Activated CD4-positive, alpha-beta memory T cell treated with anti-CD3 and anti-CD28 coated beads, Interleukin-2, amount 10 ng/mL, durations not matched to agents 7 days and 5 days (primary cell): ENCODE measurements around the gene ANAPC10. TPM values are rescaled to one million over a fixed set of nuclear protein-coding genes. Genes with fewer than 3 reads are reported as not detected.

Experiments
- CTCF ChIA-PET: fragments of 350-600 bp; sonication (Branson Sonifier 250); formaldehyde crosslinking; loops from one replicate; lab custom pipeline; 2021; ENCODE audit warnings: antibody characterized with exemption, inconsistent platforms; lab: Charles Lee
- POLR2A ChIA-PET: fragments of 350-600 bp; sonication (Branson Sonifier 250); formaldehyde crosslinking; loops from one replicate; lab custom pipeline; 2021; ENCODE audit warnings: antibody characterized with exemption; lab: Charles Lee
- DNase-seq: peaks from one replicate; pipeline ENCODE4 v3.0.0-alpha.2; 2020
- H3K27ac Mint-ChIP-seq: one replicate; pipeline ENCODE4 v1.8.0; 2021; ENCODE audit warnings: mild to moderate bottlenecking, mixed read lengths
- H3K27me3 Mint-ChIP-seq: one replicate; pipeline ENCODE4 v1.8.0; 2021; ENCODE audit warnings: mixed read lengths
- H3K36me3 Mint-ChIP-seq: one replicate; pipeline ENCODE4 v1.8.0; 2021; ENCODE audit warnings: low read depth, mixed read lengths
- H3K4me1 Mint-ChIP-seq: one replicate; pipeline ENCODE4 v1.8.0; 2021; ENCODE audit warnings: mixed read lengths
- H3K4me3 Mint-ChIP-seq: one replicate; pipeline ENCODE4 v1.8.0; 2021; ENCODE audit warnings: mild to moderate bottlenecking, mixed read lengths
- H3K9me3 Mint-ChIP-seq: one replicate; pipeline ENCODE4 v1.8.0; 2021; ENCODE audit warnings: mixed read lengths
- total RNA-seq, 2 experiments: library from RNA; stranded (reverse); gene quantifications; one replicate each; pipeline ENCODE4 v1.2.3, GENCODE V29; 2021

Gene ANAPC10
- total RNA-seq, 2 experiments from 2014 or later, result 22.4 to 28.4 TPM

- Mint-ChIP-seq H3K27ac (no peak overlapping the region), H3K9me3 (no peaks in the 10 kb centered on the region), H3K36me3 (no peaks in the 10 kb centered on the region), H3K27me3 (no peaks in the 10 kb centered on the region), H3K4me1 (no peaks in the 10 kb centered on the region), H3K4me3 (no peak overlapping the region)
- DNase-seq, result no peak
- POLR2A ChIA-PET, result no interaction called here
- CTCF ChIA-PET, result no interaction called here
Measured at GRCh38 chr4:144975718-144976117, 122.3 kb downstream of the ANAPC10 start.

- H3K36me3 Mint-ChIP-seq, result no peaks in the 10 kb centered on the region
- H3K4me3 Mint-ChIP-seq, result no peak overlapping the region
- ChIA-PET POLR2A (no interaction called here), CTCF (no interaction called here)
- no peaks in the 10 kb centered on the region for H3K27me3 Mint-ChIP-seq
- no peak for DNase-seq
- no peak overlapping the region for H3K27ac Mint-ChIP-seq
- no peaks in the 10 kb centered on the region for H3K9me3 Mint-ChIP-seq
- H3K4me1 Mint-ChIP-seq, result no peaks in the 10 kb centered on the region
Measured at GRCh38 chr4:144970597-144970996, 127.4 kb downstream of the ANAPC10 start.

GRCh38 chr4:144969821-144970220, 128.2 kb downstream of the ANAPC10 start:
- Mint-ChIP-seq H3K36me3 (no peaks in the 10 kb centered on the region), H3K9me3 (no peaks in the 10 kb centered on the region), H3K4me1 (no peaks in the 10 kb centered on the region), H3K27me3 (no peaks in the 10 kb centered on the region), H3K4me3 (no peak overlapping the region), H3K27ac (no peak overlapping the region)
- DNase-seq, result no peak
- CTCF ChIA-PET, result no interaction called here
- POLR2A ChIA-PET, result no interaction called here

- no peak overlapping the region for H3K27ac Mint-ChIP-seq
- no peak for DNase-seq
- H3K4me1 Mint-ChIP-seq, result no peaks in the 10 kb centered on the region
- no peaks in the 10 kb centered on the region for H3K27me3 Mint-ChIP-seq
- no peak overlapping the region for H3K4me3 Mint-ChIP-seq
- ChIA-PET POLR2A (no interaction called here), CTCF (no interaction called here)
- no peaks in the 10 kb centered on the region for H3K9me3 Mint-ChIP-seq
- H3K36me3 Mint-ChIP-seq, result no peaks in the 10 kb centered on the region
Measured at GRCh38 chr4:144968606-144969005, 129.4 kb downstream of the ANAPC10 start.

- ChIA-PET POLR2A (no interaction called here), CTCF (no interaction called here)
- Mint-ChIP-seq H3K9me3 (peaks cover 1% of the 10 kb centered on the region), H3K27ac (no peak overlapping the region), H3K36me3 (no peaks in the 10 kb centered on the region), H3K27me3 (no peaks in the 10 kb centered on the region), H3K4me1 (no peaks in the 10 kb centered on the region), H3K4me3 (no peak overlapping the region)
- DNase-seq, result no peak
Measured at GRCh38 chr4:144967161-144967560, 130.8 kb downstream of the ANAPC10 start.

- Mint-ChIP-seq H3K4me3 (no peak overlapping the region), H3K27ac (no peak overlapping the region), H3K36me3 (no peaks in the 10 kb centered on the region), H3K4me1 (no peaks in the 10 kb centered on the region), H3K27me3 (no peaks in the 10 kb centered on the region), H3K9me3 (peaks cover 4% of the 10 kb centered on the region)
- no peak for DNase-seq
- ChIA-PET CTCF (no interaction called here), POLR2A (no interaction called here)
Measured at GRCh38 chr4:144962300-144962699, 135.7 kb downstream of the ANAPC10 start.

GRCh38 chr4:144955104-144955503, 142.9 kb downstream of the ANAPC10 start:
- POLR2A ChIA-PET, result no interaction called here
- no peaks in the 10 kb centered on the region for H3K36me3 Mint-ChIP-seq
- no peak overlapping the region for H3K27ac Mint-ChIP-seq
- CTCF ChIA-PET, result no interaction called here
- DNase-seq, result no peak
- H3K27me3 Mint-ChIP-seq, result no peaks in the 10 kb centered on the region
- H3K4me3 Mint-ChIP-seq, result no peak overlapping the region
- H3K9me3 Mint-ChIP-seq, result peaks cover 10% of the 10 kb centered on the region
- no peaks in the 10 kb centered on the region for H3K4me1 Mint-ChIP-seq

GRCh38 chr4:144954230-144954629, 143.8 kb downstream of the ANAPC10 start:
- Mint-ChIP-seq H3K36me3 (no peaks in the 10 kb centered on the region), H3K4me3 (no peak overlapping the region)
- POLR2A ChIA-PET, result no interaction called here

GRCh38 chr4:144948421-144948820, 149.6 kb downstream of the ANAPC10 start:
- H3K36me3 Mint-ChIP-seq, result no peaks in the 10 kb centered on the region
- H3K4me1 Mint-ChIP-seq, result no peaks in the 10 kb centered on the region
- no peaks in the 10 kb centered on the region for H3K27me3 Mint-ChIP-seq
- H3K27ac Mint-ChIP-seq, result no peak overlapping the region
- ChIA-PET POLR2A (no interaction called here), CTCF (no interaction called here)
- H3K9me3 Mint-ChIP-seq, result peaks cover 8% of the 10 kb centered on the region
- DNase-seq, result no peak
- no peak overlapping the region for H3K4me3 Mint-ChIP-seq

More at GRCh38 chr4:144954230-144954629, 143.8 kb downstream of the ANAPC10 start:
- Mint-ChIP-seq H3K27me3 (no peaks in the 10 kb centered on the region), H3K9me3 (peaks cover 8% of the 10 kb centered on the region), H3K4me1 (no peaks in the 10 kb centered on the region), H3K27ac (no peak overlapping the region)
- no peak for DNase-seq
- CTCF ChIA-PET, result no interaction called here

GRCh38 chr4:144948009-144948408, 150.0 kb downstream of the ANAPC10 start:
- Mint-ChIP-seq H3K27me3 (no peaks in the 10 kb centered on the region), H3K9me3 (peaks cover 8% of the 10 kb centered on the region), H3K4me1 (no peaks in the 10 kb centered on the region), H3K4me3 (no peak overlapping the region), H3K36me3 (no peaks in the 10 kb centered on the region), H3K27ac (no peak overlapping the region)
- ChIA-PET CTCF (no interaction called here), POLR2A (no interaction called here)
- no peak for DNase-seq

Other genes starting within 250 kb of the ANAPC10 start
- gene ABCE1, start 115 bp upstream of the ANAPC10 start, total RNA-seq, result 10 to 100 TPM; 60.6 to 63.3 TPM
- gene OTUD4, start 82.4 kb upstream of the ANAPC10 start, total RNA-seq, result 10 to 100 TPM; 45.8 to 51.2 TPM